ENCODE data around the gene SPHK1. TPM values are rescaled to one million over a fixed set of nuclear protein-coding genes. Genes with fewer than 3 reads are reported as not detected.

Gene SPHK1
- total RNA-seq, 1 experiment from 2014 or later = 7.7 TPM

DNA sequence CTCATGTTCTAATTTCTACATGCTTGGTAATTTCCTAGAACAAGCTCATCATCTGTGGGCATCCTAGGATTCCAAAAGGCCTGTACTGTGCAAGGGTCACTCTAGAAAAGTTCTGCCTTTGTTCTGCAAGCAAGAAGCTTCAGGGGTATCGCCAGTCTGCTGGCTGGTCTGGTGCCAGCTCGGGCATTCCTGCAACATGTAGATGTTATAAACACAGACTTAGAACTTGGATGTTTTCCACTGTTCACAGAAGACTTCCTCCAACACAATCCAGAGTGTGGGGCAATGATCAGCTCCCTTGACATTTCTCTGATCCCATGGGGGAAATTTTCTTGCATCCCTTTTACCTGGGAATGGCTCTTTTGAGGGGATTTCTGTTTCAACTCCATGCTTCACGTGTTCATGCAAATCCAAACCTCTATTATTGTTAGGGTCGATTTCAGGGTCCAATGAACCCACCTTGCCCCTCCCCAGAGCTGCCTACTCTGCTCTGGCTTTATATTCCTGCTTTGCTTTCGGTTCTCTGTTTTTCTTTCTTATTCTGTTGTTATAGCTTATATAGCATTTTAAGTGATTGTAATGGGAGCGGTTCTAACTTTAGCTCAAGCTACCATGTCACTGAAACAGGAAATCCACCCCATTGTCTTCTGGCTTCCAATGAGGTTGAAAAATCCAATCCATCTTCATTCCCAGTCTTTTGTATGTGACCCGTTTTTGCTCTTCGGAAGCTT, 43.3 kb downstream of the SPHK1 start:
- Mint-ChIP-seq H3K4me1 (ENCODE audit: low read depth, unreplicated experiment) (no peaks in the 10 kb centered on the region), H3K27ac (ENCODE audit: unreplicated experiment) (no peak overlapping the region), H3K27me3 (ENCODE audit: insufficient read depth, unreplicated experiment) (no peaks in the 10 kb centered on the region), H3K4me3 (ENCODE audit: unreplicated experiment) (no peak overlapping the region), H3K36me3 (ENCODE audit: insufficient read depth, unreplicated experiment) (peaks cover 13% of the 10 kb centered on the region), H3K9me3 (ENCODE audit: unreplicated experiment) (no peaks in the 10 kb centered on the region)
- no peak for DNase-seq
- H3K4me3 ChIP-seq (ENCODE audit: low read depth, low read length) = no peak overlapping the region
- no peaks in the 10 kb centered on the region for H3K4me1 ChIP-seq
- H3K9me3 ChIP-seq = no peaks in the 10 kb centered on the region
- no peaks in the 10 kb centered on the region for H3K27me3 ChIP-seq (replicated peaks; ENCODE audit: control insufficient read depth, insufficient read depth, low read length)
- H3K36me3 ChIP-seq (ENCODE audit: control insufficient read depth, insufficient read depth, low read length) = no peaks in the 10 kb centered on the region
- no TSS peak for BruUV-seq (replicated peaks)
- ChIA-PET POLR2A (no interaction called here), CTCF (no interaction called here)
- intact Hi-C loops (cut with micrococcal nuclease; ENCODE audit: unreplicated experiment) = no loop called here
- no peak for TF ChIP-seq CTCF (IDR thresholded peaks at IDR 0.05; ENCODE audit: insufficient read depth in 1 of 2, low read depth in 1 of 2, low read length in 1 of 2, severe bottlenecking in 1 of 2, unreplicated experiment in 1 of 2)

DNA sequence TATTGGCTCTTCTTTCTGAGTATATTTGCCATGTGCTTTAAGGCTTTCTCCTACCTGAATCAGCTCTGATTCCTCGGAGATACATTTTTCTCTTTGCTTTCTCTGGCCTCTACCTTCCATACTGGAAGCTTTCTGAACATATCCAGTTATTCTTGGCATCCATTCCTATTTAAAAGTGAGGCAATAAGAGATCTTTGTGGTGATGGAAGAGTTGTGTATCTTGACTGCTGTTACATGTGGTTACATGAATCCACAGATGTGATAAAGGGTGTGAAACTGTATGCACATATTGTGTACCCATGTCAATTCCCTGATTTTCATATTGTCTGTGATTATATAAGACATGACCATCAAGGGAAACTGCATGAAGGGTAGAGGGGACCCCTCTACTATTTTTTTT, 44.1 kb downstream of the SPHK1 start:
- H3K27me3 Mint-ChIP-seq (ENCODE audit: insufficient read depth, unreplicated experiment) = no peaks in the 10 kb centered on the region
- ChIA-PET POLR2A (no interaction called here), CTCF (no interaction called here)
- BruUV-seq (replicated peaks) = no TSS peak
- H3K9me3 ChIP-seq = no peaks in the 10 kb centered on the region
- no peaks in the 10 kb centered on the region for H3K4me1 Mint-ChIP-seq (ENCODE audit: low read depth, unreplicated experiment)
- no peaks in the 10 kb centered on the region for H3K4me1 ChIP-seq
- H3K4me3 ChIP-seq (ENCODE audit: low read depth, low read length) = no peak overlapping the region
- peaks cover 8% of the 10 kb centered on the region for H3K36me3 Mint-ChIP-seq (ENCODE audit: insufficient read depth, unreplicated experiment)
- TF ChIP-seq CTCF (IDR thresholded peaks at IDR 0.05; ENCODE audit: insufficient read depth in 1 of 2, low read depth in 1 of 2, low read length in 1 of 2, severe bottlenecking in 1 of 2, unreplicated experiment in 1 of 2) = no peak
- intact Hi-C loops (cut with micrococcal nuclease; ENCODE audit: unreplicated experiment) = no loop called here
- H3K36me3 ChIP-seq (ENCODE audit: control insufficient read depth, insufficient read depth, low read length) = no peaks in the 10 kb centered on the region
- no peaks in the 10 kb centered on the region for H3K27me3 ChIP-seq (replicated peaks; ENCODE audit: control insufficient read depth, insufficient read depth, low read length)
- no peak overlapping the region for H3K27ac Mint-ChIP-seq (ENCODE audit: unreplicated experiment)
- no peaks in the 10 kb centered on the region for H3K9me3 Mint-ChIP-seq (ENCODE audit: unreplicated experiment)
- no peak for DNase-seq
- no peak overlapping the region for H3K4me3 Mint-ChIP-seq (ENCODE audit: unreplicated experiment)

GRCh38 chr17:76431509-76431908, 47.1 kb downstream of the SPHK1 start:
- H3K9me3 ChIP-seq = no peaks in the 10 kb centered on the region
- no peaks in the 10 kb centered on the region for H3K4me1 ChIP-seq
- H3K27me3 ChIP-seq (replicated peaks; ENCODE audit: control insufficient read depth, insufficient read depth, low read length) = no peaks in the 10 kb centered on the region
- ChIA-PET POLR2A (interaction anchor here (0.6 kb wide), 1 partner anchor 14 kb away, joined by 3 read pairs; no protein-coding TSS in a partner anchor), CTCF (no interaction called here)
- Mint-ChIP-seq H3K9me3 (ENCODE audit: unreplicated experiment) (no peaks in the 10 kb centered on the region), H3K27me3 (ENCODE audit: insufficient read depth, unreplicated experiment) (no peaks in the 10 kb centered on the region), H3K4me3 (ENCODE audit: unreplicated experiment) (no peak overlapping the region), H3K4me1 (ENCODE audit: low read depth, unreplicated experiment) (peaks cover 6% of the 10 kb centered on the region), H3K27ac (ENCODE audit: unreplicated experiment) (no peak overlapping the region), H3K36me3 (ENCODE audit: insufficient read depth, unreplicated experiment) (no peaks in the 10 kb centered on the region)
- no peak for TF ChIP-seq CTCF (IDR thresholded peaks at IDR 0.05; ENCODE audit: insufficient read depth in 1 of 2, low read depth in 1 of 2, low read length in 1 of 2, severe bottlenecking in 1 of 2, unreplicated experiment in 1 of 2)
- DNase-seq = no peak
- intact Hi-C loops (cut with micrococcal nuclease; ENCODE audit: unreplicated experiment) = no loop called here
- no peaks in the 10 kb centered on the region for H3K36me3 ChIP-seq (ENCODE audit: control insufficient read depth, insufficient read depth, low read length)
- no peak overlapping the region for H3K4me3 ChIP-seq (ENCODE audit: low read depth, low read length)
- no TSS peak for BruUV-seq (replicated peaks)
